Esophagus squamous epithelium (tissue), 5 donors: ENCODE results near the gene CYB561D2. TPM values are rescaled to one million over a fixed set of nuclear protein-coding genes. Genes with fewer than 3 reads are reported as not detected.

Experiments
- DNase-seq: peaks from one replicate; lab custom pipeline; 2025; lab: John Stamatoyannopoulos, UW
- H3K27ac ChIP-seq, 4 donors: fragments of 200-600 bp; sonication (generic); one replicate each; pipeline ENCODE4 v1.5.1; 2016 to 2019; ENCODE audit warnings: mild to moderate bottlenecking in 1 of 4
- H3K27me3 ChIP-seq, 4 donors: fragments of 200-600 bp; sonication (generic); 1 replicate in 3 of 4; 2 replicates in 1 of 4; pipeline versions ENCODE4 v1.5.1 to v1.6.0; 2017 to 2021; ENCODE audit warnings: antibody characterized with exemption in 1 of 4
- H3K36me3 ChIP-seq, 3 donors: fragments of 200-600 bp; sonication (generic); one replicate each; pipeline ENCODE4 v1.5.1; 2016 to 2019
- H3K4me1 ChIP-seq, 3 donors: fragments of 200-600 bp; sonication (generic); one replicate each; pipeline ENCODE4 v1.5.1; 2017 to 2019
- H3K4me3 ChIP-seq, 4 donors: fragments of 200-600 bp; sonication (generic); 1 replicate in 3 of 4; 2 replicates in 1 of 4; pipeline ENCODE4 v1.5.1; 2016 to 2019; ENCODE audit warnings: mild to moderate bottlenecking in 2 of 4, moderate library complexity in 1 of 4
- H3K9me3 ChIP-seq, 3 donors: fragments of 200-600 bp; sonication (generic); one replicate each; pipeline ENCODE4 v1.5.1; 2016 to 2019
- CTCF ChIP-seq, 6 experiments: fragments of 450-650 bp in 4 of 6; fragments of 200-600 bp in 2 of 6; sonication (generic) in 2 of 6; IDR thresholded peaks; one replicate each; pipeline ENCODE4 v1.5.1; 2016 to 2019; ENCODE audit warnings: antibody characterized with exemption in 6 of 6, mild to moderate bottlenecking in 4 of 6, moderate library complexity in 4 of 6
- POLR2A ChIP-seq, 4 donors: fragments of 450-650 bp; IDR thresholded peaks; one replicate each; pipeline ENCODE4 v1.6.1; 2017; ENCODE audit warnings: antibody characterized with exemption in 4 of 4, mild to moderate bottlenecking in 4 of 4, moderate library complexity in 3 of 4
- WGBS, 2 donors: methylation state at CpG; one replicate each; pipeline ENCODE4 v1.1.5; 2018; 5-methylcytosine and 5-hydroxymethylcytosine counted together
- intact Hi-C: fragments of 100-400 bp; cut with DNase I; formaldehyde crosslinking; loops from one replicate; pipeline ENCODE4 v1.15.0; 2022
- total RNA-seq, 4 donors: library from RNA; depleted of rRNA; stranded (reverse); fragments of >200 nt; gene quantifications; one replicate each; pipeline ENCODE4 v1.1.0, GENCODE V29; 2016
- donor health status: DM: yes; HTN: yes; CAD: no.

CYB561D2 gene
- total RNA-seq, 4 donors from 2014 or later, result 18.1 to 21.9 (median 20.5) TPM

GRCh38 chr3:50333744-50334328, 16.8 kb upstream of the CYB561D2 start:
- DNase-seq, result no peak
- no peaks in the 10 kb centered on the region for H3K27me3 ChIP-seq
- peaks cover 48 to 70% (median 51%) of the 10 kb centered on the region in 3 donors for H3K4me1 ChIP-seq
- peak overlapping the region in 1 of 4 donors; percentile 12 for H3K4me3 ChIP-seq
- H3K36me3 ChIP-seq, result peaks cover 24 to 47% (median 26%) of the 10 kb centered on the region in 3 donors
- 42 to 73% methylated on average over 9 to 10 of the region's 12 CpGs for WGBS, 2 donors
- peak overlapping the region; percentile 96 to 100 (median 98) for H3K27ac ChIP-seq
- H3K9me3 ChIP-seq, result no peaks in the 10 kb centered on the region
- intact Hi-C loops, result no loop called here
- TF ChIP-seq POLR2A (IDR thresholded peaks at IDR 0.05), result no peak
- TF ChIP-seq CTCF (IDR thresholded peaks at IDR 0.05), result no peak

GRCh38 chr3:50334339-50335075, 16.2 kb upstream of the CYB561D2 start:
- Histone ChIP-seq H3K27me3 (no peaks in the 10 kb centered on the region), H3K36me3 (peaks cover 22 to 42% (median 26%) of the 10 kb centered on the region in 3 donors), H3K4me1 (peaks cover 48 to 72% (median 52%) of the 10 kb centered on the region in 3 donors), H3K9me3 (no peaks in the 10 kb centered on the region), H3K27ac (peak overlapping the region; percentile 96 to 100 (median 98)), H3K4me3 (peak overlapping the region in 1 of 4 donors; percentile 12)
- TF ChIP-seq CTCF (IDR thresholded peaks at IDR 0.05) (no peak), POLR2A (IDR thresholded peaks at IDR 0.05) (no peak)
- DNase-seq, result no peak
- intact Hi-C loops, result no loop called here
- WGBS, 2 donors, result 37 to 53% methylated on average over 5 of the region's 5 CpGs

- TF ChIP-seq CTCF (IDR thresholded peaks at IDR 0.05) (peak in 1 of 6 experiments; percentile 5), POLR2A (IDR thresholded peaks at IDR 0.05) (no peak)
- Histone ChIP-seq H3K36me3 (peaks cover 4 to 20% (median 8%) of the 10 kb centered on the region in 3 donors), H3K9me3 (no peaks in the 10 kb centered on the region), H3K27me3 (no peaks in the 10 kb centered on the region), H3K27ac (peak overlapping the region; percentile 96 to 100 (median 98)), H3K4me3 (peak overlapping the region; percentile 64 to 93 (median 78)), H3K4me1 (peaks cover 66 to 93% (median 67%) of the 10 kb centered on the region in 3 donors)
- WGBS, 2 donors, result 0 to 1% methylated on average over 5 to 26 of the region's 31 CpGs
- no peak for DNase-seq
- intact Hi-C loops, result no loop called here
These were observed 14.0 kb upstream of the CYB561D2 start for GRCh38 chr3:50336452-50337174.

GRCh38 chr3:50337175-50337861, 13.3 kb upstream of the CYB561D2 start:
- peaks cover 68 to 96% (median 70%) of the 10 kb centered on the region in 3 donors for H3K4me1 ChIP-seq

More at GRCh38 chr3:50337175-50337861, 13.3 kb upstream of the CYB561D2 start:
- 0 to 2% methylated on average over 20 to 21 of the region's 79 CpGs for WGBS, 2 donors
- TF ChIP-seq POLR2A (IDR thresholded peaks at IDR 0.05), result peak in 3 of 4 donors; percentile 74 to 94 (median 77)
- TF ChIP-seq CTCF (IDR thresholded peaks at IDR 0.05), result no peak
- H3K27me3 ChIP-seq, result no peaks in the 10 kb centered on the region
- peak overlapping the region; percentile 96 to 100 (median 98) for H3K27ac ChIP-seq
- H3K9me3 ChIP-seq, result no peaks in the 10 kb centered on the region
- H3K4me3 ChIP-seq, result peak overlapping the region; percentile 64 to 93 (median 78)
- intact Hi-C loops, result no loop called here
- peak; percentile 94 for DNase-seq
- peaks cover under 1 to 13% (median 1%) of the 10 kb centered on the region in 3 donors for H3K36me3 ChIP-seq
